GM12875 (cell line): ENCODE results near the gene STARD3NL.
"Not testable (repeated sequence)": the region's sequence is repeated elsewhere in the genome, so short reads cannot be mapped to it uniquely, and the experiment has no call there.

ENCODE experiments used
- H3K4me3 ChIP-seq: one replicate; pipeline ENCODE4 v1.5.1; 2011; ENCODE audit warnings: low read depth, low read length, control low read depth
- CTCF ChIP-seq: IDR thresholded peaks from 2 replicates; pipeline ENCODE4 v1.5.1; 2011; ENCODE audit warnings: low read depth, mild to moderate bottlenecking, control low read depth, inconsistent platforms, low read length, moderate library complexity, borderline replicate concordance; ENCODE audit not compliant: insufficient read depth

STARD3NL gene

GRCh38 chr7:38169847-38170246 lies 8.2 kb upstream of the STARD3NL start:
- H3K4me3 ChIP-seq, result no peak overlapping the region
- TF ChIP-seq CTCF, result no peak

DNA sequence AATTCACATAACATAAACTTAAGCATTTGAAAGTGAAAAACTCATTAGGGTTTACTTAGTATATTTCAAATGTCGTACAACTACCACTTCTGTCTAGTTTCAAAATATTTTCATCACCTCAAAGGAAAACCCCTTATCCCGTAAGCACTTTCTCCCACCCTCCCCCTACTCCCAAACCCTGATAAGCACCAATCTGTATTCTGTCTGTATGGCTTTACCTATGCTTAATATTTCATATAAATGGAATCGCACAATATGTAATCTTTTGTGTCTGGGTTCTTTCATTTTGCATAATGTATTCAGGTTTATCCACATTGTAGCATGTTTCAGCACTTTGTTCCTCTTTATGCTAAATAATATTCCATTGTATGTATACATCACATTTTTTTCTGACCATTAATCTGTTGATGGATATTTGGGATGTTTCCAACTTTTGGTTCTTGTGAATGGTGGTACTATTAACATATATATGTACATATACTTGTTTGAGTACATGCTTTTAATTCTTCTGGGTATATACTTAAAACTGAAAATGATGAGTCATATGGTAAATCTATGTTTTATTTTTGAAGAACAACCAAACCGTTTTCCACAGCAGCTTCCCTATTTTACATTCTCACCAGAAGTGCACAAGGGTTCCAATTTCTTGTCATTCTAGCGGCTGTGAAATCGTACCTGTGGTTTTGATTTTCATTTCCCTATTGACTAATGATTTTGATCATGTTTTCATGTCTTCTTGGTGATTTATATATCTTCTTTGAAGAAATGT lies 6.2 kb upstream of the STARD3NL start:
- H3K4me3 ChIP-seq, result no peak overlapping the region
- no peak for TF ChIP-seq CTCF

DNA sequence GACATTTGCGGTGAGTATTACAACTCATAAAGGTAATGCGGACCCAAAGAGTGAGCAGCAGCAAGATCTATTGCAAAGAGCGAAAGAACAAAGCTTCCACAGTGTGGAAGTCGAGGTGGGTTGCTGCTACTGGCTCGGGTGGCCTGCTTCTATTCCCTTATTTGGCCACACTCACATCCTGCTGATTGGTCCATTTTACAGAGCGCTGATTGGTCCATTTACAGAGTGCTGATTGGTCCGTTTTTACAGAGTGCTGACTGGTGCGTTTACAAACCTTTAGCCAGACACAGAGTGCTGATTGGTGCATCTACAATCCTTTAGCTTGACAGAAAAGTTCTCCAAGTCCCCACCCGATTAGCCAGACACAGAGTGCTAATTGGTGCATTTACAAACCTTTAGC lies 2.5 kb upstream of the STARD3NL start:
- not testable (repeated sequence) for H3K4me3 ChIP-seq

DNA sequence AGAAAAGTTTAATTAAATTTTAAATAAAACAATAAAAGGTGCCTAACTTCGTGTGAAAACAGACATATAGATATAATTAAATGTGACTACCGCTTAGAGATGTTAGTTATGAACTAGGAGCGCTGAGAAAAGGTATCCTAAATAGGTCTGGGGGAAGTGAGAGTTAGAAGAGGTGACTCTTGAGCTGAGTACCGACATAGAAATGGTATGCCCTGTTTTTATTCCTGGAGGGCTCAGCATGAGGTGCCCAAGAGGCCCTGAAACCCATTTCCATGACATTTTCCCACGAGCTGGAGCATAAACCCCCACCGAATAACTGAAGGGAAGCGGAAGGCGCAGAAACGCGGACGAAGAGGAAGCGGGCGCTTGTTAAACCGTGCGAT lies 433 bp upstream of the STARD3NL start:
- no peak for TF ChIP-seq CTCF
- H3K4me3 ChIP-seq, result peak overlapping the region; percentile 92

DNA sequence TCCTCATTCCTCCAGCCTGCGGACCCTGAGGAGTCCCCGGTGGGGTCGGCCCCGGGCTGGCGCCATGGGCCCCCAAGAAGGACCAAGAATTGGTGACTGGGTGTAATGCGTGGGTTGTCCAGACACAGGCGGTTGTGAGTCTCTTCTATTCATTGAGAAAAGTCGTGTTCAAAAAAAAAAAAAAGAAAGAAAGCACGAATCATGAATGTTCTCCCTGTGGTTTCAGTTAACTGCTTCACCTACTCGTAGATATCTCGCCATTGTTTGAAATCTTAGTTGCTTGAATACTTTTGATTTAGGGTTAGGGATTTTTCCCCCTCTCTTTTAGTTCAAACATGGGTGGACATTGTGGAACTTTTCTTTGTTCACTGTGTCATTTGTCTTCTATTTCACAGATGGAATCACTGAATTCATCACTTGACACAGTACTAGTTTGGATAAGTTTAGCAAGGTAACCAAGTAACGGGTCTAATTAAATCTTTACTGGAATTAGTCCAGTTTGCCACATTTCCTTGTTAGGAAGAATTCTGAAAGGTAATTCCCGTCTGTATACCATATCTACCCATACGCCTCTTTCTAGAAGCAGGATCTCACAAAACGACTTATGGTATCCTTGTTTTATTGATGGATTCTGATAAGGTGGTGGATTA lies 775 bp downstream of the STARD3NL start:
- peak overlapping the region; percentile 92 for H3K4me3 ChIP-seq
- peak; percentile 13; the same call in 1 of the 2 replicates for TF ChIP-seq CTCF

- no peak for TF ChIP-seq CTCF
- H3K4me3 ChIP-seq, result peak overlapping the region; percentile 34
These were observed 1.8 kb downstream of the STARD3NL start for GRCh38 chr7:38179776-38180226.

DNA sequence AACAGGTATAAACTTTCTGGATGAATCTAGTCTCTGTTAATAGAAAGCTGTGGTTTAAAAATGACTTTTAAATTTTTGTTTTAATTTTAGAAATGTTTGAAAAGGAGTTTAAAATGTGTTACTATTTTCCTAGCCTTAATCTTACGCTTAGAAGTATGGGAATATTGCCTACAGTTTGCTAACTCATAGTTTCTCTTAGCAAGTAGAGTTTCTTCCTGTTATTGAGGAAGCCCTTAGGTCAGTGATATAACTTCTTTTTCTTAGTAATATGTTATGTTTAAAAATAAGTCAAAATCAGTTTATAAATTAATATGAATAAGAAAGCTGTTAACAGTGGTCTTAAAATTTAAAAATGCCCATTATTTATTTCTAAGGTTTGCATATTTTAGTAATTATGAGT lies 3.1 kb downstream of the STARD3NL start:
- no peak for TF ChIP-seq CTCF
- H3K4me3 ChIP-seq, result no peak overlapping the region
